CD14-positive monocyte (primary cell): ENCODE measurements around the gene PTCD3. TPM values are rescaled to one million over a fixed set of nuclear protein-coding genes. Genes with fewer than 3 reads are reported as not detected.

ENCODE experiments used
- DNase-seq, 3 donors: peaks; one replicate each; pipeline ENCODE4 v3.0.0-alpha.2; 2011 to 2022
- H2AFZ ChIP-seq: 2 replicates; pipeline ENCODE4 v1.6.0; 2012; ENCODE audit warnings: mild to moderate bottlenecking, low read depth, low read length, inconsistent platforms; ENCODE audit not compliant: insufficient read depth, poor library complexity, severe bottlenecking
- H3K27ac ChIP-seq, 2 donors: 1 replicate in 1 of 2; 2 replicates in 1 of 2; pipeline ENCODE4 v1.5.1; 2012 to 2013; ENCODE audit warnings: low read length in 2 of 2, control low read depth in 1 of 2, inconsistent platforms in 1 of 2, low read depth in 1 of 2, mild to moderate bottlenecking in 1 of 2
- H3K27me3 ChIP-seq, 2 donors: one replicate each; pipeline versions ENCODE4 v1.6.0 to v1.6.1; 2011 to 2013; ENCODE audit warnings: low read length in 2 of 2; ENCODE audit not compliant: control insufficient read depth in 2 of 2, insufficient read depth in 2 of 2
- H3K36me3 ChIP-seq, 2 donors: replicated peaks in 1 of 2; 1 replicate in 1 of 2; 2 replicates in 1 of 2; pipeline versions ENCODE4 v1.5.1 to v1.6.1; 2012 to 2013; ENCODE audit warnings: low read length in 2 of 2, control low read depth in 1 of 2, inconsistent platforms in 1 of 2, mild to moderate bottlenecking in 1 of 2; ENCODE audit not compliant: insufficient read depth in 2 of 2, control insufficient read depth in 1 of 2
- H3K4me1 ChIP-seq, 2 donors: 1 replicate in 1 of 2; 2 replicates in 1 of 2; pipeline versions ENCODE4 v1.5.1 to v1.6.1; 2012 to 2013; ENCODE audit warnings: low read length in 2 of 2, control low read depth in 1 of 2, inconsistent platforms in 1 of 2, mild to moderate bottlenecking in 1 of 2, moderate library complexity in 1 of 2; ENCODE audit not compliant: insufficient read depth in 2 of 2, control insufficient read depth in 1 of 2
- H3K4me2 ChIP-seq: replicated peaks from 2 replicates; pipeline ENCODE3; 2012; ENCODE audit warnings: low read length, moderate library complexity, mild to moderate bottlenecking; ENCODE audit not compliant: poor library complexity, severe bottlenecking; ENCODE audit errors: extremely low read depth
- H3K4me3 ChIP-seq, 3 experiments: fragments of 200-600 bp in 1 of 3; sonication (generic) in 1 of 3; replicated peaks in 1 of 3; 1 replicate in 2 of 3; 2 replicates in 1 of 3; pipeline ENCODE4 v1.5.1; 2011 to 2013; ENCODE audit warnings: low read length in 3 of 3, mild to moderate bottlenecking in 3 of 3, control low read depth in 2 of 3, low read depth in 2 of 3, inconsistent platforms in 1 of 3, moderate library complexity in 1 of 3
- H3K79me2 ChIP-seq: 2 replicates; pipeline ENCODE4 v1.6.0; 2012; ENCODE audit warnings: mild to moderate bottlenecking, control low read depth, inconsistent platforms, low read length, moderate library complexity; ENCODE audit not compliant: insufficient read depth
- H3K9ac ChIP-seq: 2 replicates; pipeline ENCODE4 v1.6.0; 2017; ENCODE audit warnings: low read length, mild to moderate bottlenecking; ENCODE audit not compliant: insufficient read depth, poor library complexity, severe bottlenecking
- H3K9me3 ChIP-seq, 2 donors: replicated peaks in 1 of 2; 1 replicate in 1 of 2; 2 replicates in 1 of 2; pipeline versions ENCODE4 v1.5.1 to v1.6.1; 2012 to 2013; ENCODE audit warnings: low read length in 2 of 2, control low read depth in 1 of 2; ENCODE audit not compliant: control insufficient read depth in 1 of 2, insufficient read depth in 1 of 2
- H4K20me1 ChIP-seq: 2 replicates; pipeline ENCODE4 v1.6.0; 2012; ENCODE audit warnings: mild to moderate bottlenecking, low read length, control low read depth, moderate library complexity; ENCODE audit not compliant: insufficient read depth
- H3K27ac Mint-ChIP-seq, 7 donors: one replicate each; pipeline ENCODE4 v1.8.0; 2020; ENCODE audit warnings: mild to moderate bottlenecking in 7 of 7, mixed read lengths in 7 of 7, moderate library complexity in 6 of 7, inconsistent platforms in 2 of 7
- H3K27me3 Mint-ChIP-seq, 3 donors: one replicate each; pipeline ENCODE4 v1.8.0; 2021 to 2022; ENCODE audit warnings: low read depth in 3 of 3, mild to moderate bottlenecking in 3 of 3, mixed read lengths in 3 of 3, moderate library complexity in 3 of 3, inconsistent platforms in 1 of 3
- H3K36me3 Mint-ChIP-seq, 2 donors: one replicate each; pipeline ENCODE4 v1.8.0; 2020; ENCODE audit warnings: mixed read lengths in 2 of 2, inconsistent platforms in 1 of 2, mild to moderate bottlenecking in 1 of 2
- H3K4me1 Mint-ChIP-seq: one replicate; pipeline ENCODE4 v1.8.0; 2020; ENCODE audit warnings: mild to moderate bottlenecking, mixed read lengths
- H3K4me3 Mint-ChIP-seq, 2 donors: one replicate each; pipeline ENCODE4 v1.8.0; 2020; ENCODE audit warnings: mild to moderate bottlenecking in 2 of 2, mixed read lengths in 2 of 2, moderate library complexity in 1 of 2
- H3K9me3 Mint-ChIP-seq, 7 donors: one replicate each; pipeline ENCODE4 v1.8.0; 2020 to 2022; ENCODE audit warnings: mixed read lengths in 7 of 7, mild to moderate bottlenecking in 6 of 7, moderate library complexity in 6 of 7, inconsistent platforms in 2 of 7
- CTCF ChIP-seq: fragments of 200-600 bp; IDR thresholded peaks from one replicate; pipeline ENCODE4 v1.8.0; 2022; ENCODE audit warnings: antibody characterized with exemption, mild to moderate bottlenecking
- WGBS: methylation state at CpG from one replicate; pipeline ENCODE4 v1.1.5; 2013; ENCODE audit warnings: missing lambda C conversion rate; ENCODE audit not compliant: insufficient coverage; 5-methylcytosine and 5-hydroxymethylcytosine counted together
- intact Hi-C, 2 donors: fragments of 100-400 bp; cut with micrococcal nuclease; formaldehyde crosslinking; loops; one replicate each; pipeline versions ENCODE4 v1.15.0 to v1.15.1; 2023
- polyA plus RNA-seq, 3 donors: library from polyadenylated mRNA; depleted of rRNA in 1 of 3; unstranded in 2 of 3; stranded (reverse) in 1 of 3; fragments of 300-500 nt in 2 of 3; fragments of >200 nt in 1 of 3; fragmentation: Illumina TruSeq in 2 of 3; gene quantifications; 1 replicate in 2 of 3; 2 replicates in 1 of 3; pipeline ENCODE4 v1.2.3, GENCODE V29; 2012 to 2021

Gene PTCD3
- polyA plus RNA-seq, 3 donors: 14.0 to 60.5 (median 17.8) TPM

- no peak overlapping the region for H3K4me3 ChIP-seq
- H2AFZ ChIP-seq: no peak overlapping the region
- no peak overlapping the region for H3K27ac ChIP-seq
- no peak for DNase-seq
- Mint-ChIP-seq H3K4me3 (no peak overlapping the region), H3K9me3 (no peaks in the 10 kb centered on the region), H3K27me3 (no peaks in the 10 kb centered on the region), H3K36me3 (peaks cover 70 to 89% of the 10 kb centered on the region in 2 donors), H3K27ac (no peak overlapping the region), H3K4me1 (no peaks in the 10 kb centered on the region)
- no peak for TF ChIP-seq CTCF
- H3K79me2 ChIP-seq: no peaks in the 10 kb centered on the region
- 63% methylated on average over 1 of the region's 6 CpGs for WGBS
- peaks cover 84 to 99% of the 10 kb centered on the region in 2 donors for H3K36me3 ChIP-seq
- no peak overlapping the region for H3K4me2 ChIP-seq
- H3K4me1 ChIP-seq: no peaks in the 10 kb centered on the region
- no peaks in the 10 kb centered on the region for H3K27me3 ChIP-seq
- no peaks in the 10 kb centered on the region for H3K9me3 ChIP-seq
- no peaks in the 10 kb centered on the region for H4K20me1 ChIP-seq
- intact Hi-C loops: no loop called here
- H3K9ac ChIP-seq: no peak overlapping the region
These were observed 54.3 kb downstream of the PTCD3 start for GRCh38 chr2:86160156-86160952.

GRCh38 chr2:86170449-86170848 lies 64.4 kb downstream of the PTCD3 start:
- Mint-ChIP-seq H3K4me3 (no peak overlapping the region), H3K27ac (no peak overlapping the region), H3K4me1 (peaks cover 12% of the 10 kb centered on the region), H3K36me3 (peaks cover 62 to 77% of the 10 kb centered on the region in 2 donors), H3K27me3 (no peaks in the 10 kb centered on the region), H3K9me3 (no peaks in the 10 kb centered on the region)
- TF ChIP-seq CTCF: no peak
- WGBS: no CpG with 5 or more reads among the region's 4 CpGs
- H3K79me2 ChIP-seq: peaks cover 15% of the 10 kb centered on the region
- H3K27me3 ChIP-seq: no peaks in the 10 kb centered on the region
- H4K20me1 ChIP-seq: peaks cover 26% of the 10 kb centered on the region
- H2AFZ ChIP-seq: no peak overlapping the region
- H3K27ac ChIP-seq: no peak overlapping the region
- H3K36me3 ChIP-seq: peaks cover 64 to 87% of the 10 kb centered on the region in 2 donors
- intact Hi-C loops: no loop called here
- no peak overlapping the region for H3K9ac ChIP-seq
- no peaks in the 10 kb centered on the region for H3K9me3 ChIP-seq
- H3K4me2 ChIP-seq: no peak overlapping the region
- H3K4me1 ChIP-seq: peaks cover 4 to 11% of the 10 kb centered on the region in 2 donors
- DNase-seq: no peak
- no peak overlapping the region for H3K4me3 ChIP-seq
